Measurements from ENCODE around the gene CELSR1. TPM values are rescaled to one million over a fixed set of nuclear protein-coding genes. Genes with fewer than 3 reads are reported as not detected.

CELSR1 gene
- total and polyA plus RNA-seq, 2 donors from 2014 or later = 15.7 to 49.9 TPM

DNA sequence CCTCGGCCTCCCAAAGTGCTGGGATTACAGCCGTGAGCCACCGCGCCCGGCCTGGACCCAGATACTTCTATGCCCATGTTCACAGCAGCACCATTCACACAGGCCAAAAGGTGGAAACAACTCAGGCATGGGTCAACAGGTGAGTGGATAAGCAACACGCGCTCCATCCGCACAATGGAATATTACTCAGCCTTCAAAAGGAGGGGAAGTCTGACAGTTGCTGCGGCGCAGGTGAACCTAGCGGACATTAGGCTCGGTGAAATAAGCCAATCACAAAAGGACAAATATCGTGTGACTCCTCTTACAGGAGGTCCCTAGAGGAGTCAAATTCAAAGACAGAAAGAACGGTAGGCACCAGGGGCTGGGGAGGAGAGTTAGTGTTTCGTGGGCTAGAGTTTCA lies 154.9 kb downstream of the CELSR1 start:
- H3K36me3 ChIP-seq (ENCODE audit: control insufficient read depth in 2 of 3, insufficient read depth in 3 of 3, low read length in 3 of 3) = peaks cover 0 to 17% (median 2%) of the 10 kb centered on the region in 3 donors
- no peak overlapping the region for H3K4me3 ChIP-seq (ENCODE audit: low read length in 3 of 3)
- no peaks in the 10 kb centered on the region for H3K9me3 ChIP-seq (ENCODE audit: control insufficient read depth in 2 of 3, insufficient read depth in 1 of 3, low read length in 3 of 3)
- FAIRE-seq = no peak
- TF ChIP-seq, protein P1, sequence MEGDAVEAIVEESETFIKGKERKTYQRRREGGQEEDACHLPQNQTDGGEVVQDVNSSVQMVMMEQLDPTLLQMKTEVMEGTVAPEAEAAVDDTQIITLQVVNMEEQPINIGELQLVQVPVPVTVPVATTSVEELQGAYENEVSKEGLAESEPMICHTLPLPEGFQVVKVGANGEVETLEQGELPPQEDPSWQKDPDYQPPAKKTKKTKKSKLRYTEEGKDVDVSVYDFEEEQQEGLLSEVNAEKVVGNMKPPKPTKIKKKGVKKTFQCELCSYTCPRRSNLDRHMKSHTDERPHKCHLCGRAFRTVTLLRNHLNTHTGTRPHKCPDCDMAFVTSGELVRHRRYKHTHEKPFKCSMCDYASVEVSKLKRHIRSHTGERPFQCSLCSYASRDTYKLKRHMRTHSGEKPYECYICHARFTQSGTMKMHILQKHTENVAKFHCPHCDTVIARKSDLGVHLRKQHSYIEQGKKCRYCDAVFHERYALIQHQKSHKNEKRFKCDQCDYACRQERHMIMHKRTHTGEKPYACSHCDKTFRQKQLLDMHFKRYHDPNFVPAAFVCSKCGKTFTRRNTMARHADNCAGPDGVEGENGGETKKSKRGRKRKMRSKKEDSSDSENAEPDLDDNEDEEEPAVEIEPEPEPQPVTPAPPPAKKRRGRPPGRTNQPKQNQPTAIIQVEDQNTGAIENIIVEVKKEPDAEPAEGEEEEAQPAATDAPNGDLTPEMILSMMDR (IDR thresholded peaks at IDR 0.05; ENCODE audit: borderline replicate concordance, extremely low read depth, insufficient read depth) = no peak
- H3K9ac ChIP-seq (ENCODE audit: low read length in 3 of 3) = no peak overlapping the region
- peaks cover 4 to 31% (median 28%) of the 10 kb centered on the region in 3 donors for H3K4me1 ChIP-seq (ENCODE audit: control insufficient read depth in 2 of 3, insufficient read depth in 2 of 3, low read depth in 1 of 3, low read length in 3 of 3)
- H3K27ac ChIP-seq (ENCODE audit: low read depth in 2 of 2, low read length in 2 of 2) = no peak overlapping the region
- H3K27me3 ChIP-seq (ENCODE audit: control insufficient read depth, insufficient read depth, low read length) = no peaks in the 10 kb centered on the region
- DNase-seq = peak in 1 of 5 donors; percentile 38
- intact Hi-C loops (cut with DNase I) = no loop called here

DNA sequence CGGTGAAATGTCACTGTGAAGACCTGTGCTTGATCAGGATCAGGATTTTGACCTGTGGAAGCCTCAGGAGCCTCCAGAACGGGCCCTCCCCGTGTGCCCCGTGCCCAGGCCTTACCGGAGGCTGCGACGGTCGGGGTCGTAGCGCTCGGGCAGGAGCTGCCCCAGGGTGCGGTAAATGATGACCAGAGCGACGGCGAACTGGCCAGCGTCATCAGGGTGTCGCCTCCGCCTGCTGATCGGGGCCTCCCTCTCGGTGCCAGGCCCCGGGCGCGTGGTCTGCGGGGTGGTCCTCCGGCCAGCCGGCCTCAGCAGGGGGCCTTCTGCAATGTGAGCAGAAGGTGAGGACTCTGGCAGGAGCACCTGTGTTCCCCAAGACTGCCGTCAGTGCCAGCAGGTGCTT lies 155.7 kb downstream of the CELSR1 start:
- TF ChIP-seq, protein P1 (IDR thresholded peaks at IDR 0.05; ENCODE audit: borderline replicate concordance, extremely low read depth, insufficient read depth) = no peak
- H3K9me3 ChIP-seq (ENCODE audit: control insufficient read depth in 2 of 3, insufficient read depth in 1 of 3, low read length in 3 of 3) = no peaks in the 10 kb centered on the region
- no peak for FAIRE-seq
- peak in 1 of 5 donors; percentile 71 for DNase-seq
- intact Hi-C loops (cut with DNase I) = no loop called here
- no peak overlapping the region for H3K4me3 ChIP-seq (ENCODE audit: low read length in 3 of 3)
- H3K27ac ChIP-seq (ENCODE audit: low read depth in 2 of 2, low read length in 2 of 2) = no peak overlapping the region
- no peaks in the 10 kb centered on the region for H3K27me3 ChIP-seq (ENCODE audit: control insufficient read depth, insufficient read depth, low read length)
- H3K36me3 ChIP-seq (ENCODE audit: control insufficient read depth in 2 of 3, insufficient read depth in 3 of 3, low read length in 3 of 3) = peaks cover 0 to 20% (median 2%) of the 10 kb centered on the region in 3 donors
- H3K9ac ChIP-seq (ENCODE audit: low read length in 3 of 3) = no peak overlapping the region
- H3K4me1 ChIP-seq (ENCODE audit: control insufficient read depth in 2 of 3, insufficient read depth in 2 of 3, low read depth in 1 of 3, low read length in 3 of 3) = peaks cover 4 to 38% (median 35%) of the 10 kb centered on the region in 3 donors

DNA sequence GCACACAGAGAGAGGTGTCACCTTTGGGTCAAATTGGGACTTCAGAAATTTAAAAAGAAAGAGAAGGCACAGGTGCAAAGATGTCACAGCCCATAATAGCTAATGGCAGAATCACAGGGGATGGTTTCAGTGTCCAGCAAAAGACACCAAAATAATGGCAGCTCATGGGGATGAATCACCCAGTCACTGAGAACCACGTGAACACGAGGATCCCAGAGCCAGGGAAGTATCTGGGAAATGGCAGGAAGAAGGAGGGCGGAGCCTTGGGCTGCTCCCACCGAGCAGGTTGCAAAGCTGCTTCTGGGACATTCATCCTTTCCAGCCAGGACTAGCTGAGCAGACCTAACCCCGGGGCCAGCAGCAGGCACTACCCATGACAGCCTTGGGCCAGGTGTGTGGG lies 156.3 kb downstream of the CELSR1 start:
- no peaks in the 10 kb centered on the region for H3K27me3 ChIP-seq (ENCODE audit: control insufficient read depth, insufficient read depth, low read length)
- no peak overlapping the region for H3K27ac ChIP-seq (ENCODE audit: low read depth in 2 of 2, low read length in 2 of 2)
- peaks cover 0 to under 1% (median 0%) of the 10 kb centered on the region in 3 donors for H3K9me3 ChIP-seq (ENCODE audit: control insufficient read depth in 2 of 3, insufficient read depth in 1 of 3, low read length in 3 of 3)
- no peak for FAIRE-seq
- intact Hi-C loops (cut with DNase I) = no loop called here
- TF ChIP-seq, protein P1 (IDR thresholded peaks at IDR 0.05; ENCODE audit: borderline replicate concordance, extremely low read depth, insufficient read depth) = no peak
- peaks cover 0 to 26% (median 2%) of the 10 kb centered on the region in 3 donors for H3K36me3 ChIP-seq (ENCODE audit: control insufficient read depth in 2 of 3, insufficient read depth in 3 of 3, low read length in 3 of 3)
- peak in 1 of 5 donors; percentile 82 for DNase-seq
- H3K9ac ChIP-seq (ENCODE audit: low read length in 3 of 3) = no peak overlapping the region
- no peak overlapping the region for H3K4me3 ChIP-seq (ENCODE audit: low read length in 3 of 3)
- peaks cover 4 to 41% (median 38%) of the 10 kb centered on the region in 3 donors for H3K4me1 ChIP-seq (ENCODE audit: control insufficient read depth in 2 of 3, insufficient read depth in 2 of 3, low read depth in 1 of 3, low read length in 3 of 3)

DNA sequence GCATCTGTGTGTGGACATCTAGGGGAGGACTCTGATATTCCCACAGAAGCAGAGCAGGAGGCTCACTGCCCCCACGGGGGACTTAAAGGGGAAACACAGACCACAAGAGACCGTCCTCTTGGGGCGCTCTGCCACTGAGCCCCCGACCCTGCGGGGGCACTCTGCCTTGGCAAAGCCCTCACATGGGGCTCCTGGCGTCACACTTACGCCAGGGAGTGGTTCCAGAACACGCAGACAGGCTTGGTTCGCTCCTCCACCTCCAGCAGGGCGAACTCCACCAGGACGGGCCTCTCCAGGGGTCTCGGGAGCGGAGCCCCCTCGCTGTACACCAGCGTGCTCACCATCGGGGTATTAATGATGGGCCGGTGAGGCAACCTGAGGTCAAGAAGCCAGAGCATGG lies 156.8 kb downstream of the CELSR1 start:
- FAIRE-seq = no peak
- TF ChIP-seq, protein P1 (IDR thresholded peaks at IDR 0.05; ENCODE audit: borderline replicate concordance, extremely low read depth, insufficient read depth) = no peak

More for the DNA sequence above, 156.8 kb downstream of the CELSR1 start:
- Histone ChIP-seq H3K9me3 (ENCODE audit: control insufficient read depth in 2 of 3, insufficient read depth in 1 of 3, low read length in 3 of 3) (peaks cover 0 to 6% (median 0%) of the 10 kb centered on the region in 3 donors), H3K9ac (ENCODE audit: low read length in 3 of 3) (no peak overlapping the region), H3K4me1 (ENCODE audit: control insufficient read depth in 2 of 3, insufficient read depth in 2 of 3, low read depth in 1 of 3, low read length in 3 of 3) (peaks cover 4 to 41% (median 38%) of the 10 kb centered on the region in 3 donors), H3K27me3 (ENCODE audit: control insufficient read depth, insufficient read depth, low read length) (no peaks in the 10 kb centered on the region), H3K27ac (ENCODE audit: low read depth in 2 of 2, low read length in 2 of 2) (peak overlapping the region in 1 of 2 donors; percentile 81), H3K4me3 (ENCODE audit: low read length in 3 of 3) (no peak overlapping the region), H3K36me3 (ENCODE audit: control insufficient read depth in 2 of 3, insufficient read depth in 3 of 3, low read length in 3 of 3) (peaks cover 2 to 26% (median 2%) of the 10 kb centered on the region in 3 donors)
- intact Hi-C loops (cut with DNase I) = no loop called here
- DNase-seq = peak in 1 of 5 donors; percentile 66

Data from kidney (tissue), 14 donors.